Activated B cell treated with CpG ODN at 0.5 μM for 24 hours (primary cell): ENCODE results near the gene TMEM134. TPM values are rescaled to one million over a fixed set of nuclear protein-coding genes. Genes with fewer than 3 reads are reported as not detected.

Source experiments
- ATAC-seq: fragments of 200-7000 bp; cut with Tn5 transposase; one replicate; pipeline ENCODE4 v1.10.0; 2021; ENCODE audit warnings: low read depth, mild to moderate bottlenecking, moderate library complexity
- CTCF ChIA-PET: fragments of 350-600 bp; sonication (Branson Sonifier 250); formaldehyde crosslinking; loops from one replicate; lab custom pipeline; 2021; ENCODE audit warnings: antibody characterized with exemption; lab: Charles Lee
- POLR2A ChIA-PET: fragments of 350-600 bp; sonication (Branson Sonifier 250); formaldehyde crosslinking; loops from one replicate; lab custom pipeline; 2021; ENCODE audit warnings: antibody characterized with exemption; lab: Charles Lee
- DNase-seq: peaks from one replicate; pipeline ENCODE4 v3.0.0; 2022
- H3K27ac Mint-ChIP-seq: one replicate; pipeline ENCODE4 v1.8.0; 2020; ENCODE audit warnings: mixed read lengths
- H3K27me3 Mint-ChIP-seq: one replicate; pipeline ENCODE4 v1.8.0; 2021; ENCODE audit warnings: mixed read lengths
- H3K36me3 Mint-ChIP-seq: one replicate; pipeline ENCODE4 v1.8.0; 2021; ENCODE audit warnings: low read depth, mixed read lengths
- H3K4me1 Mint-ChIP-seq: one replicate; pipeline ENCODE4 v1.8.0; 2021; ENCODE audit warnings: mixed read lengths
- H3K4me3 Mint-ChIP-seq: one replicate; pipeline ENCODE4 v1.8.0; 2020; ENCODE audit warnings: mild to moderate bottlenecking, mixed read lengths
- H3K9me3 Mint-ChIP-seq: one replicate; pipeline ENCODE4 v1.8.0; 2020; ENCODE audit warnings: mixed read lengths
- intact Hi-C: fragments of 100-400 bp; cut with micrococcal nuclease; formaldehyde crosslinking; loops from one replicate; pipeline ENCODE4 v1.15.1; 2024
- total RNA-seq: library from RNA; stranded (reverse); gene quantifications from 2 replicates; pipeline ENCODE4 v1.2.3, GENCODE V29; 2022
- TF ChIP-seq, protein P1 (sequence below): fragments of 200-600 bp; IDR thresholded peaks from one replicate; pipeline ENCODE4 v1.8.0; 2022; ENCODE audit warnings: antibody characterized with exemption, mild to moderate bottlenecking

Gene TMEM134
- total RNA-seq, 1 donor from 2014 or later = 83.5 TPM

DNA sequence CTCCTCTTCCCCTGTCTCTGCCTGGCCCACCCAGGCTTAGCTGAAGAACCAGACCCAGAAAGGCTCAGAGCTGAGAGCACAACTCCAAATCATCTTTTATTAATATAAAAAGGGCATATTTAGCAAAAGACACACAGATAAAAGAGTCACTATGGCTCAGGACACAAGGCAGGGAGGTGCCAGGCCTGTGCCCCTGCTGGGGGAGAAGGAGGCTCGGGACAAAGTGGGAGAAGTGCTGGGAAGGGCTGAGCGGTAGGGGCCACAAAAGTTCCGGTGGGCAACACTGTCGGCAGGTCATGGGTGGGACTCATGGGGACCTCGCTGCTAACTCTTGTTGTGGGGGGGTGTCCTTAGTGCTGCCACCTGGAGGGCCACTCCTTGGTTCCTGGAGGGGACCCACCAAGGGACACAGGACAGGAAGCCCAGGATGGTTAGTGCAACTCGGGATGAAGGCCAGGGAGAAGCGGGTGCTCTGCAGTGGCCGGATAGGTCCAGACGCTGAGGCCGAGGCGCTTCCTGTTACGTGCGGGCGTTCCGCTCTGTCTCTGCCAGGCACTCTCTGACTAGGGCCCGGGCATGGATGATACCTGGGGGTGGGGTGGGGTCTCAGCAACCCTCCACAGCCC lies 37.5 kb upstream of the TMEM134 start:
- intact Hi-C loops = loop anchor here (1.0 to 5.0 kb wide), 8 partner anchors 37 to 889 kb away; partner anchors contain the start of genes PPP1CA, RBM14, RPS6KB2 and TMEM134

DNA sequence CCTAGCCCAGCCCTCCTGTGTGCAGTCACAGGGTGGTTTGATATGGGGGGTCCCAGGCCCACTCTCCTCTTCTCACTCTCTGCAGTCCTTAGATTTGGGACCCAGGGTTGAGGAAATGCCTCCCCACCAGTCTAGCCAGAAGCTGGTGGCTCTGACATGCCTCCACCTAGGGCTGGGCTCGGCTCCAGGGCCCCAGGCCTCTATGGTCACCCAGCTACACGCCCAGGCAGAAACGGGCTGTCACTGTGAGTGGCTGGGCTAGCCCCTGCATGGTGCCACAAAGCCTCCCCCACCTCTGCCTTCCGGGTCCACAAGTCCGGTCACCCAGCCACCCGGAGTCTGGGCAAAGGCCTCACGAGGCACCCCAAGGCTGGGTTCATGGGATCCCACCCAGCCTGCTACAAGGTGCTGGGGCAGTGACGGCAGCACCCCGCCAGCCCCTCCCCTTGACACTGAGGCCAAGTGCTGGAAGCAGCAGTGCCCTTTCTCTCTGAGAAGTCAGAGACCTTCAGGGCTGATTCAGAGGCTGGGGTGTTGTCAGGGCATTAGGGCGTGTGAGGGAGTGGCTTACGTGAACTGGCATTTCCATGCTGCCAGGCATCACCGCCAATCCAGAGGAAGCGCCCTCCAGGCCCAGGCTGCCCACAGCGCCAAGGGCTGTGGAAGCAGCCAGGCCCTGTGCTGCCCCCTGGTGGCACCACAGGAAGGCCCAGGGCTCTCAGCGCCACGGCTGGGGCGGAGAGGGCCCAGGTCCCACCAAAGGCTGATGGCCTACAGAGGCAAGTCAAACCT lies 36.8 kb upstream of the TMEM134 start:
- TF ChIP-seq, protein P1, sequence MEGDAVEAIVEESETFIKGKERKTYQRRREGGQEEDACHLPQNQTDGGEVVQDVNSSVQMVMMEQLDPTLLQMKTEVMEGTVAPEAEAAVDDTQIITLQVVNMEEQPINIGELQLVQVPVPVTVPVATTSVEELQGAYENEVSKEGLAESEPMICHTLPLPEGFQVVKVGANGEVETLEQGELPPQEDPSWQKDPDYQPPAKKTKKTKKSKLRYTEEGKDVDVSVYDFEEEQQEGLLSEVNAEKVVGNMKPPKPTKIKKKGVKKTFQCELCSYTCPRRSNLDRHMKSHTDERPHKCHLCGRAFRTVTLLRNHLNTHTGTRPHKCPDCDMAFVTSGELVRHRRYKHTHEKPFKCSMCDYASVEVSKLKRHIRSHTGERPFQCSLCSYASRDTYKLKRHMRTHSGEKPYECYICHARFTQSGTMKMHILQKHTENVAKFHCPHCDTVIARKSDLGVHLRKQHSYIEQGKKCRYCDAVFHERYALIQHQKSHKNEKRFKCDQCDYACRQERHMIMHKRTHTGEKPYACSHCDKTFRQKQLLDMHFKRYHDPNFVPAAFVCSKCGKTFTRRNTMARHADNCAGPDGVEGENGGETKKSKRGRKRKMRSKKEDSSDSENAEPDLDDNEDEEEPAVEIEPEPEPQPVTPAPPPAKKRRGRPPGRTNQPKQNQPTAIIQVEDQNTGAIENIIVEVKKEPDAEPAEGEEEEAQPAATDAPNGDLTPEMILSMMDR = peak; percentile 66
- Mint-ChIP-seq H3K36me3 (peaks cover 40% of the 10 kb centered on the region), H3K27me3 (no peaks in the 10 kb centered on the region), H3K4me1 (peaks cover 50% of the 10 kb centered on the region), H3K9me3 (no peaks in the 10 kb centered on the region), H3K27ac (peak overlapping the region; percentile 94), H3K4me3 (peak overlapping the region; percentile 90)
- ChIA-PET POLR2A (interaction anchor here (0.6 to 2.8 kb wide), 21 partner anchors 13 to 154 kb away, joined by 3 to 45 read pairs (median 5); partner anchors contain the start of genes AIP, NUDT8, POLD4 and PPP1CA), CTCF (interaction anchor here (0.6 to 1.7 kb wide), 9 partner anchors 36 to 159 kb away, joined by 3 to 13 read pairs (median 4); partner anchors contain the start of genes PPP1CA, PTPRCAP and RAD9A)
- peak; percentile 37 for ATAC-seq
- peak; percentile 84 for DNase-seq
- intact Hi-C loops = loop anchor here (1.0 to 5.0 kb wide), 10 partner anchors 20 to 888 kb away; partner anchors contain the start of genes PPP1CA, RBM14, RPS6KB2 and TMEM134

More for the DNA sequence above, 37.5 kb upstream of the TMEM134 start:
- TF ChIP-seq, protein P1 = no peak
- Mint-ChIP-seq H3K4me3 (peak overlapping the region; percentile 90), H3K27me3 (no peaks in the 10 kb centered on the region), H3K36me3 (peaks cover 32% of the 10 kb centered on the region), H3K4me1 (peaks cover 47% of the 10 kb centered on the region), H3K9me3 (no peaks in the 10 kb centered on the region), H3K27ac (peak overlapping the region; percentile 94)
- ATAC-seq (no peak), DNase-seq (no peak)
- ChIA-PET POLR2A (interaction anchor here (0.6 to 2.8 kb wide), 12 partner anchors 21 to 124 kb away, joined by 3 to 45 read pairs (median 5); partner anchors contain the start of genes CORO1B, NUDT8, PPP1CA and PTPRCAP), CTCF (interaction anchor here (0.6 to 1.7 kb wide), 8 partner anchors 36 to 160 kb away, joined by 3 to 13 read pairs (median 4); partner anchors contain the start of genes PPP1CA and PTPRCAP)

DNA sequence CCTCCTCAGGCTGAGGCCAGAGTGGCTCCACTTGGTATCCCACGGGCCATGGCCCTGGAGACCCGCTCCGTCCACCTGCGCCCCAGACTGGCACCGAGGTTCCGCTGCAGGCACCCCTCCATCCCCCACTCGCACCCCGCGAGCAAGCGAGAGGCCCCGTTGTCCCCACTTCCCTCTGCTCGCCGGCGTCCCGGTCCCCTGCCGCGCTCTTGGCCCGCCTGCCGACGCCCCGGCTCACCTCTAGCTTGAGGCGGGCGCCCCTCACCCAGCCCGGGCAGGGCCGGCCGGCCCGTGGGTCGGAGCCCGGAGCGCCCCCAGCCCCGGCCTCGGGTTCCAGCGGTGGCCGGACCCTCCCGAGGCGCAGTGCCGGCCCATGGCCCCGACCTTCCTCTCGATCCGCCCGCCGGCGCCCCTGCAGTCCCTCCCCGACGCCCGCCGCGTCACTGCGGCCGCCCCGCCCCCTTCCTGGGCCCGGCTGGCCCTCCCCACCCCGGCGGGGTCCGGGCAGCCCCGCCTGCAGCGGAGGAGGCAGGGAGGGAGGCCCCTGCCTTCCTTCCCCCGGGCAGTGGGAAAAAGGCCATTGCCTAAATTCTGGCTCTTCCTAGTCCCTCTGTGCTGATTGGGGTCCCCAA lies 36.0 kb upstream of the TMEM134 start, which contains the start of gene PITPNM1:
PITPNM1 (minus strand) TSS at position 414 of the 632 bp plus-strand sequence. CDS start 1,183 bp downstream, outside the sequence.
- ChIA-PET CTCF (interaction anchor here (1.2 to 1.7 kb wide), 6 partner anchors 35 to 154 kb away, joined by 3 to 13 read pairs (median 4); partner anchors contain the start of genes PPP1CA, PTPRCAP and RAD9A), POLR2A (interaction anchor here (0.5 to 2.8 kb wide), 23 partner anchors 12 to 154 kb away, joined by 3 to 45 read pairs (median 5); partner anchors contain the start of genes AIP, NUDT8, POLD4 and PPP1CA)
- peaks cover 46% of the 10 kb centered on the region for H3K36me3 Mint-ChIP-seq
- intact Hi-C loops = loop anchor here (1.0 to 5.0 kb wide), 4 partner anchors 20 to 888 kb away; partner anchors contain the start of gene RBM14
- DNase-seq (peak; percentile 85), ATAC-seq (peak; percentile 14)
- TF ChIP-seq, protein P1 = no peak
- peak within 1 kb of the TSS; percentile 90 for H3K4me3 Mint-ChIP-seq
- no peaks in the 10 kb centered on the region for H3K9me3 Mint-ChIP-seq
- H3K27me3 Mint-ChIP-seq = no peaks in the 10 kb centered on the region
- H3K4me1 Mint-ChIP-seq = peaks cover 51% of the 10 kb centered on the region
- peak within 1 kb of the TSS; percentile 94 for H3K27ac Mint-ChIP-seq

DNA sequence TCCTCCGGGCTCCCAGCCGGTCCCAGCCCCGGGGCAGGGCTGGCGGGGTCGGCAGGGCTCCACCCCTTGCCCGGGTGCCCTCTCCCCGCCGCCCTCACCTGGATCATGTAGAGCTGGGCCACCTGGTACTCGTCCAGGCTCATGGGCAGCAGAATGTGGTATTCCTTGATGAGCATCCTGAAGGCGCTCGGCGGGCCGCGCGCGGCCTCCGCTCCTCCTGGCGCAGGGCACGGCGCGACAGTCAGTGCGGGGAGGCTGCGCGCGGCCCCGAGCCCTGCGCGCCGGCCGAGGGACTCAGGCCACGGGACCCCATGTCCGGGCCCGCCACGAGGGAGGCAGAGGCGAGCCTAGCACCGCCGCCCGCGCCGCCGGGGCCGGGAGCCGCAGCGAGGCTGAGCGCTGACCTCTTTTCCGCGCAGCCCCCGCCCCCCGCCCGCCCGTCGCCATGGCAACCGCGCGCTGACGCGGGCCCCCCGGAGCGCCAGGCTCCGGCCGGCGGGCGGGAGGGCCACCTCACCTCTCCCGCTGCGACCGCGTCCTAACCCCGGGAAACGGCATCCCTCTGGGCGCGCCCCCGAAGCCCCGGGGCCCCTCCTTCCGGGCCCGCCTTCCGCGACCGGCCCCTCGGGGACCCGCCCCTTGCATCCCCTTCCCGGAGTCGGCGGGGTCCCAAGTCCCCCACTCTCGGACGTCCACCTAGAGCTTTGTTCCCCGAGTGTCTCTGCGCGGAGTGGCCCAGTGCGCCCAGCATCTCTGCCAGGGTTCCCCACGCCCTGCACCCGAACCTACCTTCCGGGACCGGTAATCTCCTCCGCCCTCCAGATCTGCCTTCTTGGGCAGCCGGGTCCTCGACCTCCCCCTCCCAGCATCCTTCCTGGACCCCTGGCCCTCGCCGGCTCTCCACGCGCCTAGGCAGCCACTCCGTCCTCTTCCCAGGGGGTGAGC lies 35.2 kb upstream of the TMEM134 start:
- TF ChIP-seq, protein P1 = no peak
- Mint-ChIP-seq H3K27ac (peak overlapping the region; percentile 74), H3K27me3 (no peaks in the 10 kb centered on the region), H3K9me3 (no peaks in the 10 kb centered on the region), H3K36me3 (peaks cover 48% of the 10 kb centered on the region), H3K4me3 (peak overlapping the region; percentile 90), H3K4me1 (peaks cover 51% of the 10 kb centered on the region)
- POLR2A ChIA-PET = interaction anchor here (0.5 to 2.8 kb wide), 14 partner anchors 11 to 378 kb away, joined by 3 to 45 read pairs (median 6); partner anchors contain the start of genes AIP, PPP1CA, PTPRCAP and RAD9A
- intact Hi-C loops = no loop called here
- ATAC-seq (no peak), DNase-seq (peak; percentile 36)
- CTCF ChIA-PET = interaction anchor here (1.2 to 1.3 kb wide), 2 partner anchors 112 to 153 kb away, joined by 3 to 4 read pairs; partner anchors contain the start of gene RAD9A
